ENCODE data around the gene CYB5A.

Gene CYB5A

GRCh38 chr18:74275736-74276135, 16.0 kb downstream of the CYB5A start:
- no peak for DNase-seq

GRCh38 chr18:74274700-74275099, 17.1 kb downstream of the CYB5A start:
- DNase-seq, result no peak

- no peak for DNase-seq
These were observed 18.4 kb downstream of the CYB5A start for GRCh38 chr18:74273394-74273793.

- no peak for DNase-seq
These were observed 20.1 kb downstream of the CYB5A start for GRCh38 chr18:74271635-74272034.

- DNase-seq, result no peak
These were observed 22.7 kb downstream of the CYB5A start for GRCh38 chr18:74268933-74269620.

GRCh38 chr18:74268175-74268574, 23.6 kb downstream of the CYB5A start:
- no peak for DNase-seq

- DNase-seq, result no peak
These were observed 25.6 kb downstream of the CYB5A start for GRCh38 chr18:74266161-74266560.

GRCh38 chr18:74265546-74266098, 26.1 kb downstream of the CYB5A start:
- no peak for DNase-seq

- DNase-seq, result no peak
These were observed 27.3 kb downstream of the CYB5A start for GRCh38 chr18:74264303-74265020.

GRCh38 chr18:74261053-74261713, 30.6 kb downstream of the CYB5A start:
- no peak for DNase-seq

- DNase-seq, result no peak
These were observed 32.4 kb downstream of the CYB5A start for GRCh38 chr18:74259347-74259746.

- DNase-seq, result no peak
These were observed 34.7 kb downstream of the CYB5A start for GRCh38 chr18:74257083-74257482.

GRCh38 chr18:74256190-74256589, 35.6 kb downstream of the CYB5A start:
- no peak for DNase-seq

GRCh38 chr18:74255131-74255616, 36.6 kb downstream of the CYB5A start:
- DNase-seq, result no peak

- no peak for DNase-seq
These were observed 39.7 kb downstream of the CYB5A start for GRCh38 chr18:74252039-74252395.

- DNase-seq, result no peak
These were observed 40.3 kb downstream of the CYB5A start for GRCh38 chr18:74251297-74252038.

GRCh38 chr18:74250131-74250530, 41.6 kb downstream of the CYB5A start:
- no peak for DNase-seq

GRCh38 chr18:74249181-74249968, 42.4 kb downstream of the CYB5A start:
- DNase-seq, result no peak

GRCh38 chr18:74248595-74248994, 43.2 kb downstream of the CYB5A start:
- DNase-seq, result no peak

- DNase-seq, result no peak
These were observed 43.6 kb downstream of the CYB5A start for GRCh38 chr18:74248189-74248588.

GRCh38 chr18:74244554-74244953, 47.2 kb downstream of the CYB5A start:
- DNase-seq, result no peak

GRCh38 chr18:74243127-74243526, 48.6 kb downstream of the CYB5A start:
- no peak for DNase-seq

All from activated T-cell treated with anti-CD3 and anti-CD28 coated beads for 4 hours (primary cell).